Testis (tissue), 3 donors: ENCODE measurements around the gene WWP2. TPM values are rescaled to one million over a fixed set of nuclear protein-coding genes. Genes with fewer than 3 reads are reported as not detected.
"Not testable (repeated sequence)": the region's sequence is repeated elsewhere in the genome, so short reads cannot be mapped to it uniquely, and the experiment has no call there.

Experiments used
- DNase-seq: peaks from one replicate; pipeline ENCODE4 v3.0.0-alpha.2; 2019
- H3K27ac ChIP-seq, 2 donors: fragments of 200-600 bp; sonication (generic); one replicate each; pipeline ENCODE4 v1.5.1; 2019
- H3K27me3 ChIP-seq: fragments of 200-600 bp; sonication (generic); one replicate; pipeline ENCODE4 v1.5.1; 2019
- H3K36me3 ChIP-seq: fragments of 200-600 bp; sonication (generic); one replicate; pipeline ENCODE4 v1.5.1; 2017; ENCODE audit warnings: low read depth; ENCODE audit errors: missing control alignments
- H3K4me1 ChIP-seq: fragments of 200-600 bp; sonication (generic); one replicate; pipeline ENCODE4 v1.5.1; 2019
- H3K4me3 ChIP-seq, 2 donors: fragments of 200-600 bp; sonication (generic); one replicate each; pipeline ENCODE4 v1.5.1; 2017 to 2019
- H3K9me3 ChIP-seq: fragments of 200-600 bp; sonication (generic); one replicate; pipeline ENCODE4 v1.5.1; 2017
- POLR2A ChIP-seq: fragments of 450-650 bp; IDR thresholded peaks from one replicate; pipeline ENCODE4 v1.6.1; 2017; ENCODE audit warnings: antibody characterized with exemption, mild to moderate bottlenecking, moderate library complexity
- WGBS, 2 donors: methylation state at CpG; one replicate each; pipeline ENCODE4 v1.1.5; 2018; 5-methylcytosine and 5-hydroxymethylcytosine counted together
- intact Hi-C: fragments of 100-400 bp; cut with DNase I; formaldehyde crosslinking; loops from one replicate; pipeline ENCODE4 v1.15.1; 2023; ENCODE audit warnings: low total_unique reads
- polyA plus RNA-seq: library from polyadenylated mRNA; stranded (reverse); fragments of 350-450 nt; fragmentation: Illumina TruSeq; extraction: RNeasy Lipid Tissue Mini Kit (QIAGEN cat#74804); gene quantifications from one replicate; pipeline ENCODE4 v1.2.3, GENCODE V29; 2014; ENCODE audit warnings: low read depth, low replicate concordance; ENCODE audit not compliant: insufficient read depth
- total RNA-seq, 2 donors: library from RNA; depleted of rRNA; stranded (reverse); fragments of >200 nt; gene quantifications; one replicate each; pipeline ENCODE4 v1.2.3, GENCODE V29; 2016
- TF ChIP-seq, protein P1 (sequence below), 3 experiments: fragments of 450-650 bp in 2 of 3; fragments of 200-600 bp in 1 of 3; sonication (generic) in 1 of 3; IDR thresholded peaks; one replicate each; pipeline ENCODE4 v1.5.1; 2016 to 2019; ENCODE audit warnings: antibody characterized with exemption in 3 of 3, mild to moderate bottlenecking in 2 of 3, moderate library complexity in 1 of 3

WWP2 gene
- total and polyA plus RNA-seq, 3 donors from 2014 or later = 46.4 to 60.6 (median 57.6) TPM

DNA sequence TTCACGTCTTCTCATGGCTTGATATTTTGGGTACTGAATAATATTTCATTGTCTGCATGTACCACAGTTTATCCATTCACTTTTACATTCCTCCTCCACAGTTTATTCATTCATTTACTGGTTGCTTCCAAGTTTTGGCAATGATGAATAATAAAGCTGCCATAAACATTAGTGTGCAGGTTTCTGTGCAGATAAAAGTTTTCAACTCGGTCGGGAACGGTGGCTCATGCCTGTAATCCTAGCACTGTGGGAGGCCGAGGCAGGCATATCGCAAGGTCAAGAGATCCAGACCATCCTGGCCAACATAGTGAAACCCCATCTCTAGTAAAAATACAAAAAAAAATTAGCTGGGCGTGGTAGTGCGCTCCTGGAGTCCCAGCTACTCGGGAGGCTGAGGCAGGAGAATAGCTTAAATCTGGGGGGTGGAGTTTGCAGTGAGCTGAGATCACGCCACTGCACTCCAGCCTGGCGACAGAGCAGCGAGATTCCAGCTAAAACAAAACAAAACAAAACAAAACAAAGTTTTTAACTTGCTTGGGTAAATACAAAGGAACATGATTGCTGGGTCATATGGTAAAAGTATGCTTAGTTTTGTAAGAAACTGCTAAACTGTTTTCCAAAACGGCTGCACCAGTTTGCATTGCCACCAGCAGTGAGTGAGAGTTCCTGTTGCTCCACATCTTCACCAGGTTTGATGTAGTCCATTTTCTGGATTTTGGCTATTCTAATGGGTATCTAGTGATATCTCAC, 89.5 kb downstream of the WWP2 start:
- Histone ChIP-seq H3K9me3 (no peaks in the 10 kb centered on the region), H3K36me3 (no peaks in the 10 kb centered on the region), H3K4me3 (no peak overlapping the region), H3K27me3 (no peaks in the 10 kb centered on the region), H3K4me1 (peaks cover 18% of the 10 kb centered on the region), H3K27ac (peak overlapping the region in 1 of 2 donors; percentile 23)
- intact Hi-C loops = no loop called here
- no peak for DNase-seq
- 52 to 64% methylated on average over 13 of the region's 13 CpGs for WGBS, 2 donors
- TF ChIP-seq, protein P1, sequence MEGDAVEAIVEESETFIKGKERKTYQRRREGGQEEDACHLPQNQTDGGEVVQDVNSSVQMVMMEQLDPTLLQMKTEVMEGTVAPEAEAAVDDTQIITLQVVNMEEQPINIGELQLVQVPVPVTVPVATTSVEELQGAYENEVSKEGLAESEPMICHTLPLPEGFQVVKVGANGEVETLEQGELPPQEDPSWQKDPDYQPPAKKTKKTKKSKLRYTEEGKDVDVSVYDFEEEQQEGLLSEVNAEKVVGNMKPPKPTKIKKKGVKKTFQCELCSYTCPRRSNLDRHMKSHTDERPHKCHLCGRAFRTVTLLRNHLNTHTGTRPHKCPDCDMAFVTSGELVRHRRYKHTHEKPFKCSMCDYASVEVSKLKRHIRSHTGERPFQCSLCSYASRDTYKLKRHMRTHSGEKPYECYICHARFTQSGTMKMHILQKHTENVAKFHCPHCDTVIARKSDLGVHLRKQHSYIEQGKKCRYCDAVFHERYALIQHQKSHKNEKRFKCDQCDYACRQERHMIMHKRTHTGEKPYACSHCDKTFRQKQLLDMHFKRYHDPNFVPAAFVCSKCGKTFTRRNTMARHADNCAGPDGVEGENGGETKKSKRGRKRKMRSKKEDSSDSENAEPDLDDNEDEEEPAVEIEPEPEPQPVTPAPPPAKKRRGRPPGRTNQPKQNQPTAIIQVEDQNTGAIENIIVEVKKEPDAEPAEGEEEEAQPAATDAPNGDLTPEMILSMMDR (IDR thresholded peaks at IDR 0.05) = no peak
- no peak for TF ChIP-seq POLR2A

DNA sequence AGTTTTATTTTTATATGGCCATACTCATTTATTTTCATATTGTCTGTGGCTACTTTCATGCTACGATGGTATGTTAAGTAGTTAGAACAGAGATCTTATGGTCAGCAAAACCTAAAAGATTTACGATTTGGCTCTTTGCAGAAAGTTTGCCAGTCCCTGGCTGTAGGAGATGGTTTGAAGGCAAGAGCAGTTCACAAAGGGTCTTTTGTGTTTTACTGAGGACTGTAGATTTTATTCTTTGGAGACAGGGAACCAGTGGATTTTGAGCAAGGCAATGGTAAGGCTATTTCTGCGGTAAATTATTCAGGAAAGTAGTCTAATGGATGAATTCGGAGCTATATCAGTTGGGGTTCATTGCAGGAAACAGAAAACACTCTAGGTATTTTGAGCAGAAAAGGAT, 90.7 kb downstream of the WWP2 start:
- no peak for DNase-seq
- 61 to 78% methylated on average over 4 of the region's 4 CpGs for WGBS, 2 donors
- no peak overlapping the region for H3K27ac ChIP-seq
- H3K9me3 ChIP-seq = no peaks in the 10 kb centered on the region
- no peaks in the 10 kb centered on the region for H3K27me3 ChIP-seq
- no peak for TF ChIP-seq POLR2A
- TF ChIP-seq, protein P1 (IDR thresholded peaks at IDR 0.05) = no peak
- H3K4me3 ChIP-seq = no peak overlapping the region
- H3K36me3 ChIP-seq = no peaks in the 10 kb centered on the region
- H3K4me1 ChIP-seq = peaks cover 16% of the 10 kb centered on the region
- intact Hi-C loops = no loop called here

DNA sequence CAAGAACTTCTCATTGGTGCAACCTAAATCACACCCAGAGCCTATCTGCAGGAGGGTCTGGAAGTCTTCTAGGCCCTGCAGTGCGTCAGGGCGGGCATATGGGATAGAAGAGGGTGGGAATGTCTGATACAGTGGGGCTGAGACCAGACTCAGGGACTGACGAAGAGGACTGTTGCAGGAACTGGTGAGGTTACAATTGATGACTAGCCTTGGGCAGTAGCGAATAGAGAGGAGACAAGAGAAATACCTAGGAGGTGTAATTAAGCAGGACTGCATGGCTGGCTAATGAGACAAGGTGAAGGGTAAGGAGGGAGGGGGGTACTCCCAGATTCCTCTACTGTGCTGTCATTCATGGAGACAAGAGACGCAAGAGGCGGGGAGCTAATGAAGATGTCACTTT, 91.3 kb downstream of the WWP2 start:
- WGBS, 2 donors = 93 to 97% methylated on average over 6 of the region's 6 CpGs
- no peak overlapping the region for H3K27ac ChIP-seq
- DNase-seq = no peak
- H3K4me3 ChIP-seq = no peak overlapping the region
- no peaks in the 10 kb centered on the region for H3K36me3 ChIP-seq
- no peaks in the 10 kb centered on the region for H3K9me3 ChIP-seq
- intact Hi-C loops = no loop called here
- TF ChIP-seq, protein P1 (IDR thresholded peaks at IDR 0.05) = no peak
- no peak for TF ChIP-seq POLR2A
- no peaks in the 10 kb centered on the region for H3K27me3 ChIP-seq
- peaks cover 9% of the 10 kb centered on the region for H3K4me1 ChIP-seq

DNA sequence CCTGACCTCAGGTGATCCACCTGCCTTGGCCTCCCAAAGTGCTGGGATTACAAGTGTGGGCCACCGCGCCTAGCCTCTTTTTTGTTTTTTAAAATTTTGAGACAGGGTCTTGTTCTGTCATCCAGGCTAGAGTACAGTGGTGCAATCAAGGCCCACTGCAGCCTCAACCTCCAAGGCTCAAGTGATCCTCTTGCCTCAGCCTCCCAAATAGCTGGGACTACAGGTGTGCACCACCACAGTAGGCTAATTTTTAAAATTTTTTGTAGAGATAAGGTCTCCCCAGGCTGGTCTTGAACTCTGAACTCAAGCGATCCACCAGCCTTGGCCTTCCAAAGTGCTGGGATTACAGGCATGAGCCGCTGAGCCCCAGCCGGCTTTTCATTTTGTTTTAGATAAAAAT, 92.6 kb downstream of the WWP2 start:
- H3K4me3 ChIP-seq, H3K27me3 ChIP-seq, H3K36me3 ChIP-seq, DNase-seq, H3K9me3 ChIP-seq, intact Hi-C loops, H3K27ac ChIP-seq, H3K4me1 ChIP-seq: not testable (repeated sequence)
- WGBS, 2 donors = 68 to 84% methylated on average over 5 of the region's 5 CpGs

DNA sequence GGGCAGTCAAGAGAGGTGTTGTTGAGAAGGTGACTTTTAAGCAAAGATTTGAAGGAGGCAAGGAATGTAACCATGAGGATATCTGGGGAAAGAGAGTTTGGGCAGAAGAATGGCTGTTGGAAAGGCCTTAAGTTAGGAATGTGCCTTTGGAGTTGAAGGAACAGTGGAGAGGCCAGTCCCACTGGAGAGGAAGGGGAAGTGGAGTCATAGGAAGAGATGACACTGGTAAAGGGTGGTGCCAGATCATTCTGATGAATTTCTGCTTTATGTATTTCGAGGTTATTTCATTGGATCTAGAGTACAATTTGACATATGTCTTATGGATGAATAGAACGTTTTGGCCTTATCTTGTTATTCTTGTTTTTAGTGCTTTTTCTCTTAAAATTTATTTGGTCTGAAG, 93.5 kb downstream of the WWP2 start:
- 57 to 63% methylated on average over 2 of the region's 2 CpGs for WGBS, 2 donors
- TF ChIP-seq POLR2A = no peak
- TF ChIP-seq, protein P1 (IDR thresholded peaks at IDR 0.05) = no peak
- H3K27ac ChIP-seq = no peak overlapping the region

More for the DNA sequence above, 93.5 kb downstream of the WWP2 start:
- H3K9me3 ChIP-seq = no peaks in the 10 kb centered on the region
- DNase-seq = no peak
- no peaks in the 10 kb centered on the region for H3K27me3 ChIP-seq
- no peaks in the 10 kb centered on the region for H3K36me3 ChIP-seq
- peaks cover 8% of the 10 kb centered on the region for H3K4me1 ChIP-seq
- no peak overlapping the region for H3K4me3 ChIP-seq
- intact Hi-C loops = no loop called here
